Measurements from ENCODE around the gene STH.

The STH gene

DNA sequence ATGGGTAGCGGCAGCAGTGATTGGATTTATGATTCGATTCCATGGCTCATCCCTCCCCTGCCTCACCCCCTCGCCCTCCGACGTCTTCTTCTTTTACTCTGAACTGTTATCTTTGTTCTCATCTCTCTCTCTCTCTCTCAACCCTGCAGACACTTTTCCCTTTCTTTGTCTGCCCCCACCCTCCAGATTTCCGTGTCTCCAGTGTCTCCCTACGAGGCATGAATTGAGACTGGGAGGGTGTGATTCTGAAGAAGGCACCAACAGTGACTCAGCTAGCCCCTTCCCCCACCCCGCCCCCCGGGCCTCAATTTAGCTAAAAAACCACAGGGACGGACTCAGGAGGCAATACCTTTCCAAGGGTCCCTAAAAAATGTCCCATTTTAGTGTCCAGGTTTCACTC lies 47.6 kb upstream of the STH start:
- no peak overlapping the region for H3K4me2 ChIP-seq (ENCODE audit: low read length)
- H3K9me2 ChIP-seq (replicated peaks; ENCODE audit: control insufficient read depth, low read length), result no peaks in the 10 kb centered on the region
- no peak overlapping the region for H3K4me3 ChIP-seq (ENCODE audit: low read length)

DNA sequence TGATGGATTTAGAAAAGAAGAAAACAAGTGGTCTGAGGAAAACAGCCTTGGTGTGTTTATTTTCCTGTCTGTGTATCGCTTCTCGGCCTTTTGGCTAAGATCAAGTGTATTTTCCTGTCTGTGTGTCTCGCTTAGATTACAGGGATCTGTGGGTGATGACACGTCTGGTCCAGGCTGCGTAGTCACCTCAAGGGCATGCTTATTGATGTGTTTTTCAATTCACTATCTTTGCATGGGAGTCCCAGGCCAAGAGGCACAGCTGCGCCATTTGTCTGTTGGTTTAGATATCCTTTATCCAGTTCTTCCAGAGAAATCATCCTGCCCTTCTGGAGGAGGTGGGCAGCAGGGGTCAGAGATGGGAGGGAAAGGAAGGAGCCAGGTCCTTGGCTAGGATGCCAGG lies 47.1 kb upstream of the STH start:
- Histone ChIP-seq H3K79me2 (ENCODE audit: control insufficient read depth, low read length) (no peaks in the 10 kb centered on the region), H3K27me3 (ENCODE audit: control insufficient read depth, low read length) (peaks cover 37% of the 10 kb centered on the region), H4K20me1 (ENCODE audit: control insufficient read depth, insufficient read depth, low read depth, low read length) (no peaks in the 10 kb centered on the region; the same call in 1 of the 2 replicates), H3K27ac (ENCODE audit: low read depth, low read length) (no peak overlapping the region), H3K9me2 (replicated peaks; ENCODE audit: control insufficient read depth, low read length) (no peaks in the 10 kb centered on the region), H3K4me1 (ENCODE audit: control insufficient read depth, low read length) (peaks cover 12% of the 10 kb centered on the region), H3K4me3 (ENCODE audit: low read length) (no peak overlapping the region), H3K9me3 (ENCODE audit: control insufficient read depth, insufficient read depth, low read length) (no peaks in the 10 kb centered on the region), H3K36me3 (ENCODE audit: control insufficient read depth, low read length) (no peaks in the 10 kb centered on the region), H3K4me2 (ENCODE audit: low read length) (no peak overlapping the region), H3F3A (ENCODE audit: control insufficient read depth, insufficient read depth) (no peaks in the 10 kb centered on the region)
- TF ChIP-seq EZH2phosphoT487 (IDR thresholded peaks at IDR 0.05; ENCODE audit: borderline replicate concordance, low read length), result no peak
- TF ChIP-seq, protein P1, sequence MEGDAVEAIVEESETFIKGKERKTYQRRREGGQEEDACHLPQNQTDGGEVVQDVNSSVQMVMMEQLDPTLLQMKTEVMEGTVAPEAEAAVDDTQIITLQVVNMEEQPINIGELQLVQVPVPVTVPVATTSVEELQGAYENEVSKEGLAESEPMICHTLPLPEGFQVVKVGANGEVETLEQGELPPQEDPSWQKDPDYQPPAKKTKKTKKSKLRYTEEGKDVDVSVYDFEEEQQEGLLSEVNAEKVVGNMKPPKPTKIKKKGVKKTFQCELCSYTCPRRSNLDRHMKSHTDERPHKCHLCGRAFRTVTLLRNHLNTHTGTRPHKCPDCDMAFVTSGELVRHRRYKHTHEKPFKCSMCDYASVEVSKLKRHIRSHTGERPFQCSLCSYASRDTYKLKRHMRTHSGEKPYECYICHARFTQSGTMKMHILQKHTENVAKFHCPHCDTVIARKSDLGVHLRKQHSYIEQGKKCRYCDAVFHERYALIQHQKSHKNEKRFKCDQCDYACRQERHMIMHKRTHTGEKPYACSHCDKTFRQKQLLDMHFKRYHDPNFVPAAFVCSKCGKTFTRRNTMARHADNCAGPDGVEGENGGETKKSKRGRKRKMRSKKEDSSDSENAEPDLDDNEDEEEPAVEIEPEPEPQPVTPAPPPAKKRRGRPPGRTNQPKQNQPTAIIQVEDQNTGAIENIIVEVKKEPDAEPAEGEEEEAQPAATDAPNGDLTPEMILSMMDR (IDR thresholded peaks at IDR 0.05; ENCODE audit: low read depth, low read length, poor library complexity, severe bottlenecking), result no peak

More for the DNA sequence above, 47.6 kb upstream of the STH start:
- H3K4me1 ChIP-seq (ENCODE audit: control insufficient read depth, low read length), result peaks cover 12% of the 10 kb centered on the region
- no peaks in the 10 kb centered on the region for H3F3A ChIP-seq (ENCODE audit: control insufficient read depth, insufficient read depth)
- no peaks in the 10 kb centered on the region; the same call in 1 of the 2 replicates for H4K20me1 ChIP-seq (ENCODE audit: control insufficient read depth, insufficient read depth, low read depth, low read length)
- H3K79me2 ChIP-seq (ENCODE audit: control insufficient read depth, low read length), result no peaks in the 10 kb centered on the region
- no peak overlapping the region for H3K27ac ChIP-seq (ENCODE audit: low read depth, low read length)
- H3K27me3 ChIP-seq (ENCODE audit: control insufficient read depth, low read length), result peaks cover 37% of the 10 kb centered on the region
- no peaks in the 10 kb centered on the region for H3K9me3 ChIP-seq (ENCODE audit: control insufficient read depth, insufficient read depth, low read length)
- H3K36me3 ChIP-seq (ENCODE audit: control insufficient read depth, low read length), result no peaks in the 10 kb centered on the region
- no peak for TF ChIP-seq EZH2phosphoT487 (IDR thresholded peaks at IDR 0.05; ENCODE audit: borderline replicate concordance, low read length)
- TF ChIP-seq, protein P1 (IDR thresholded peaks at IDR 0.05; ENCODE audit: low read depth, low read length, poor library complexity, severe bottlenecking), result no peak

DNA sequence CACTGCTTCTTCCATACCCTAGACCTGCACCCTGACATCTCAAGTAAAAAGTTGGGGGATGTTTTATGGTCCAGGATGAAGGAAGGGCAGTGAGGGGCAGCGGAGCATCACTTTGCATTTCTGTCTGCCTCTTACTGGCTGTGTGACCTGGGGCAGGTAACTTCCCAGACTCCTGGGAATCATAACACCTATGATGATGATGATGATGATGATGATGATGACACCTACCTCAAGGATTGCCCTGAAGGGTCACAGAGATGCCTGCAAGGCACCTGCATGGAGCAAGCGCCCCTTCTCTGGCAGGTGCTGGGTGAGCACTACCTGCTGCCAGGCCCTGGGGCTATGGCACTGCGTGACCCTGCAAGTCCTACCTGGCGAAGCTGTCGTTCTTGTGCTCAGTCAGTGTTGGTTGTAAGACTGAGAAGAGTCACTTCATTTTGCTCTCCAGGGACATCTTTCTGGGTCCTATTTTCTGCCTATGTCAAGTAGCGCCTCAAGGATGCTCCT lies 46.2 kb upstream of the STH start:
- Histone ChIP-seq H3K4me2 (ENCODE audit: low read length) (no peak overlapping the region), H3K4me3 (ENCODE audit: low read length) (no peak overlapping the region), H3F3A (ENCODE audit: control insufficient read depth, insufficient read depth) (no peaks in the 10 kb centered on the region), H3K9me3 (ENCODE audit: control insufficient read depth, insufficient read depth, low read length) (no peaks in the 10 kb centered on the region), H3K4me1 (ENCODE audit: control insufficient read depth, low read length) (peaks cover 12% of the 10 kb centered on the region), H3K79me2 (ENCODE audit: control insufficient read depth, low read length) (no peaks in the 10 kb centered on the region), H4K20me1 (ENCODE audit: control insufficient read depth, insufficient read depth, low read depth, low read length) (no peaks in the 10 kb centered on the region; the same call in 1 of the 2 replicates), H3K36me3 (ENCODE audit: control insufficient read depth, low read length) (no peaks in the 10 kb centered on the region), H3K9me2 (replicated peaks; ENCODE audit: control insufficient read depth, low read length) (no peaks in the 10 kb centered on the region), H3K27me3 (ENCODE audit: control insufficient read depth, low read length) (peaks cover 37% of the 10 kb centered on the region), H3K27ac (ENCODE audit: low read depth, low read length) (no peak overlapping the region)
- TF ChIP-seq, protein P1 (IDR thresholded peaks at IDR 0.05; ENCODE audit: low read depth, low read length, poor library complexity, severe bottlenecking), result no peak
- no peak for TF ChIP-seq EZH2phosphoT487 (IDR thresholded peaks at IDR 0.05; ENCODE audit: borderline replicate concordance, low read length)
